HepG2 (cell line): ENCODE measurements around the gene FITM1. TPM values are rescaled to one million over a fixed set of nuclear protein-coding genes. Genes with fewer than 3 reads are reported as not detected.

Source experiments
- CHCHD3 ChIP-seq: sonication (generic); formaldehyde crosslinking; IDR thresholded peaks from 2 replicates; pipeline ENCODE4 v1.8.0; 2022; ENCODE audit warnings: mild to moderate bottlenecking, missing genetic modification reagents, moderate library complexity
- KMT2B ChIP-seq: IDR thresholded peaks from 2 replicates; pipeline ENCODE4 v1.6.1; 2016; ENCODE audit warnings: missing genetic modification reagents, missing compliant biosample characterization
- RORA ChIP-seq: sonication (generic); formaldehyde crosslinking; IDR thresholded peaks from 2 replicates; pipeline ENCODE4 v1.5.0; 2020; ENCODE audit warnings: mild to moderate bottlenecking, missing genetic modification reagents, moderate library complexity
- SIX1 ChIP-seq: sonication (generic); formaldehyde crosslinking; IDR thresholded peaks from 2 replicates; pipeline ENCODE4 v1.4.0; 2020; ENCODE audit warnings: missing genetic modification reagents, borderline replicate concordance
- SRSF1 ChIP-seq: fragments of 200-400 bp; formaldehyde crosslinking; optimal IDR thresholded peaks from 2 replicates; pipeline ENCODE3; 2017; ENCODE audit warnings: mild to moderate bottlenecking, low read depth, low read length, moderate library complexity
- TCF7 ChIP-seq: sonication (generic); IDR thresholded peaks from 2 replicates; pipeline ENCODE4 v1.6.1; 2016; ENCODE audit warnings: antibody characterized with exemption, low read depth
- U2AF1 ChIP-seq: fragments of 200-400 bp; formaldehyde crosslinking; optimal IDR thresholded peaks from 2 replicates; pipeline ENCODE3; 2017; ENCODE audit warnings: mild to moderate bottlenecking, low read depth, low read length
- ZNF446 ChIP-seq: sonication (generic); formaldehyde crosslinking; IDR thresholded peaks from 2 replicates; pipeline ENCODE4 v1.5.0; 2020; ENCODE audit warnings: mild to moderate bottlenecking, missing genetic modification reagents
- ZNF451 ChIP-seq: sonication (generic); formaldehyde crosslinking; IDR thresholded peaks from 2 replicates; pipeline ENCODE4 v1.5.0; 2020; ENCODE audit warnings: mild to moderate bottlenecking, missing genetic modification reagents
- ZNF558 ChIP-seq: sonication (generic); formaldehyde crosslinking; IDR thresholded peaks from 2 replicates; pipeline ENCODE4 v1.9.0; 2022; ENCODE audit warnings: mild to moderate bottlenecking, missing genetic modification reagents, borderline replicate concordance
- ZSCAN9 ChIP-seq: IDR thresholded peaks from 2 replicates; pipeline ENCODE4 v1.6.1; 2016; ENCODE audit warnings: borderline replicate concordance
- polyA plus RNA-seq, 8 experiments: library from polyadenylated mRNA; depleted of rRNA in 3 of 8; stranded (reverse) in 7 of 8; unstranded in 1 of 8; fragments of >200 nt; fragmentation: Illumina TruSeq in 4 of 8; extraction: Trizol in 4 of 8; gene quantifications; 2 replicates each; pipeline versions ENCODE4 v1.2.1 to v1.2.3, GENCODE V29; 2011 to 2016; ENCODE audit warnings: low read depth in 4 of 8, missing spikeins in 1 of 8, mixed read lengths in 1 of 8; ENCODE audit not compliant: insufficient read depth in 1 of 8
- total RNA-seq, 5 experiments: library from RNA; depleted of rRNA; stranded (reverse); fragments of >200 nt; fragmentation: Illumina TruSeq; extraction: Trizol; gene quantifications; 2 replicates each; pipeline ENCODE4 v1.2.3, GENCODE V29; 2016; ENCODE audit warnings: low read depth in 1 of 5
- TF ChIP-seq, protein P1 (sequence below): sonication (generic); formaldehyde crosslinking; IDR thresholded peaks from 2 replicates; pipeline ENCODE4 v1.5.0; 2020; ENCODE audit warnings: missing genetic modification reagents, mild to moderate bottlenecking, borderline replicate concordance
- TF ChIP-seq, protein P2 (sequence below): sonication (generic); formaldehyde crosslinking; IDR thresholded peaks from 2 replicates; pipeline ENCODE4 v1.5.1; 2020; ENCODE audit warnings: mild to moderate bottlenecking, missing genetic modification reagents, borderline replicate concordance
- TF ChIP-seq, protein P3 (sequence below): sonication (generic); formaldehyde crosslinking; IDR thresholded peaks from 2 replicates; pipeline ENCODE4 v1.5.1; 2020; ENCODE audit warnings: mild to moderate bottlenecking, moderate library complexity, missing genetic modification reagents
- TF ChIP-seq, protein P4 (sequence below): sonication (generic); formaldehyde crosslinking; IDR thresholded peaks from 2 replicates; pipeline ENCODE4 v1.8.1; 2022; ENCODE audit warnings: mild to moderate bottlenecking, missing genetic modification reagents
- TF ChIP-seq, protein P5 (sequence below): IDR thresholded peaks from 2 replicates; pipeline ENCODE4 v1.6.1; 2012; ENCODE audit warnings: low read length, improper control_type of control experiment

FITM1 gene
- total and polyA plus RNA-seq, 2 of the 13 experiments (the other 11 are each of a cell fraction or from before 2014, with no cell fraction given): 2.7 to 5.8 TPM

DNA sequence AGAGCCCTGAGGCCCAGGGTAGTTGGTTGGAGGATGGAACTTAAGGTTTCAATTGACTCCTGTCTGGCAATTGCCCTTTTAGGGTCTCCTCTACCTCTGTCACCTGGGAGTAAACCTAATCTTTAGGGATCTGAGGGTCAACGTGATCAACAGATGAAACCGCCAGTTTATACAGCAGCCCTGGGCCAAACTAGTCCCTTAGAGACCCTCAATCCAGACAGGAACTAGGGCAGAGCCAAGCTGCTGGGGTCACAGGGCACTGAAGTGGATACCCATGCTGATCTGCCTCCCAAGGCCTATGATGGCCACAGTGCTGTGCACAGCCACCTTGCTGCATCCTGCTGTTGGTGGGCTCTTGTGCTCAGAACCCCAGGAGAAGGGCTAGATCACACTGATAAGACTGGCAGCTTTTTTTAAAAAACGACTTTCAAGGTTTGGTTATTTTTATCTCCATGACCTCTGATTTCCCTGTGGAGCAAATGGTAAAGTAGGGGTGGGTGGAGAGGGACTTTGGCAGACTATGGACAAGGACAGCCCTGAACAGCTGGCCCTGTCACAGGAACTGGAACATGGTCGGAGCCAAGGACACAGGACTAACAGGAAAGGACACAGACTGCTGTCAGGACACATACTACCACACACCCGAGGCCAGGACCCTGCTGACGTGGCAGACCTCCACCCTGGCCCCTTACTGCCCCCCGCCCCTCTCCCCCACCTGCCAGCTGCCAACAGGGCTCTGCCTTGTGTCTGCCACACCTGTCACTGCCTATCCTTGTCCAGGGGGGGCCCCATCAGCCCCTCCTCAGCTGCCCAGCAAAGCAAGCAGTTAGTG, 474 bp downstream of the FITM1 start (continued):
- TF ChIP-seq, protein P1, sequence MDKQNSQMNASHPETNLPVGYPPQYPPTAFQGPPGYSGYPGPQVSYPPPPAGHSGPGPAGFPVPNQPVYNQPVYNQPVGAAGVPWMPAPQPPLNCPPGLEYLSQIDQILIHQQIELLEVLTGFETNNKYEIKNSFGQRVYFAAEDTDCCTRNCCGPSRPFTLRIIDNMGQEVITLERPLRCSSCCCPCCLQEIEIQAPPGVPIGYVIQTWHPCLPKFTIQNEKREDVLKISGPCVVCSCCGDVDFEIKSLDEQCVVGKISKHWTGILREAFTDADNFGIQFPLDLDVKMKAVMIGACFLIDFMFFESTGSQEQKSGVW (CRISPR knock-in tag): no peak
- TF ChIP-seq U2AF1: no peak
- TF ChIP-seq, protein P2, sequence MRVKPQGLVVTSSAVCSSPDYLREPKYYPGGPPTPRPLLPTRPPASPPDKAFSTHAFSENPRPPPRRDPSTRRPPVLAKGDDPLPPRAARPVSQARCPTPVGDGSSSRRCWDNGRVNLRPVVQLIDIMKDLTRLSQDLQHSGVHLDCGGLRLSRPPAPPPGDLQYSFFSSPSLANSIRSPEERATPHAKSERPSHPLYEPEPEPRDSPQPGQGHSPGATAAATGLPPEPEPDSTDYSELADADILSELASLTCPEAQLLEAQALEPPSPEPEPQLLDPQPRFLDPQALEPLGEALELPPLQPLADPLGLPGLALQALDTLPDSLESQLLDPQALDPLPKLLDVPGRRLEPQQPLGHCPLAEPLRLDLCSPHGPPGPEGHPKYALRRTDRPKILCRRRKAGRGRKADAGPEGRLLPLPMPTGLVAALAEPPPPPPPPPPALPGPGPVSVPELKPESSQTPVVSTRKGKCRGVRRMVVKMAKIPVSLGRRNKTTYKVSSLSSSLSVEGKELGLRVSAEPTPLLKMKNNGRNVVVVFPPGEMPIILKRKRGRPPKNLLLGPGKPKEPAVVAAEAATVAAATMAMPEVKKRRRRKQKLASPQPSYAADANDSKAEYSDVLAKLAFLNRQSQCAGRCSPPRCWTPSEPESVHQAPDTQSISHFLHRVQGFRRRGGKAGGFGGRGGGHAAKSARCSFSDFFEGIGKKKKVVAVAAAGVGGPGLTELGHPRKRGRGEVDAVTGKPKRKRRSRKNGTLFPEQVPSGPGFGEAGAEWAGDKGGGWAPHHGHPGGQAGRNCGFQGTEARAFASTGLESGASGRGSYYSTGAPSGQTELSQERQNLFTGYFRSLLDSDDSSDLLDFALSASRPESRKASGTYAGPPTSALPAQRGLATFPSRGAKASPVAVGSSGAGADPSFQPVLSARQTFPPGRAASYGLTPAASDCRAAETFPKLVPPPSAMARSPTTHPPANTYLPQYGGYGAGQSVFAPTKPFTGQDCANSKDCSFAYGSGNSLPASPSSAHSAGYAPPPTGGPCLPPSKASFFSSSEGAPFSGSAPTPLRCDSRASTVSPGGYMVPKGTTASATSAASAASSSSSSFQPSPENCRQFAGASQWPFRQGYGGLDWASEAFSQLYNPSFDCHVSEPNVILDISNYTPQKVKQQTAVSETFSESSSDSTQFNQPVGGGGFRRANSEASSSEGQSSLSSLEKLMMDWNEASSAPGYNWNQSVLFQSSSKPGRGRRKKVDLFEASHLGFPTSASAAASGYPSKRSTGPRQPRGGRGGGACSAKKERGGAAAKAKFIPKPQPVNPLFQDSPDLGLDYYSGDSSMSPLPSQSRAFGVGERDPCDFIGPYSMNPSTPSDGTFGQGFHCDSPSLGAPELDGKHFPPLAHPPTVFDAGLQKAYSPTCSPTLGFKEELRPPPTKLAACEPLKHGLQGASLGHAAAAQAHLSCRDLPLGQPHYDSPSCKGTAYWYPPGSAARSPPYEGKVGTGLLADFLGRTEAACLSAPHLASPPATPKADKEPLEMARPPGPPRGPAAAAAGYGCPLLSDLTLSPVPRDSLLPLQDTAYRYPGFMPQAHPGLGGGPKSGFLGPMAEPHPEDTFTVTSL (CRISPR knock-in tag): no peak
- TF ChIP-seq ZNF451 (CRISPR knock-in tag): peak; percentile 95; the same call in 1 of the 2 replicates
- TF ChIP-seq RORA: no peak
- no peak for TF ChIP-seq ZNF446 (CRISPR knock-in tag)
- TF ChIP-seq ZNF558 (CRISPR knock-in tag): no peak
- TF ChIP-seq, protein P3, sequence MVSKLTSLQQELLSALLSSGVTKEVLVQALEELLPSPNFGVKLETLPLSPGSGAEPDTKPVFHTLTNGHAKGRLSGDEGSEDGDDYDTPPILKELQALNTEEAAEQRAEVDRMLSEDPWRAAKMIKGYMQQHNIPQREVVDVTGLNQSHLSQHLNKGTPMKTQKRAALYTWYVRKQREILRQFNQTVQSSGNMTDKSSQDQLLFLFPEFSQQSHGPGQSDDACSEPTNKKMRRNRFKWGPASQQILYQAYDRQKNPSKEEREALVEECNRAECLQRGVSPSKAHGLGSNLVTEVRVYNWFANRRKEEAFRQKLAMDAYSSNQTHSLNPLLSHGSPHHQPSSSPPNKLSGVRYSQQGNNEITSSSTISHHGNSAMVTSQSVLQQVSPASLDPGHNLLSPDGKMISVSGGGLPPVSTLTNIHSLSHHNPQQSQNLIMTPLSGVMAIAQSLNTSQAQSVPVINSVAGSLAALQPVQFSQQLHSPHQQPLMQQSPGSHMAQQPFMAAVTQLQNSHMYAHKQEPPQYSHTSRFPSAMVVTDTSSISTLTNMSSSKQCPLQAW (CRISPR knock-in tag): peak; percentile 87
- TF ChIP-seq, protein P4, sequence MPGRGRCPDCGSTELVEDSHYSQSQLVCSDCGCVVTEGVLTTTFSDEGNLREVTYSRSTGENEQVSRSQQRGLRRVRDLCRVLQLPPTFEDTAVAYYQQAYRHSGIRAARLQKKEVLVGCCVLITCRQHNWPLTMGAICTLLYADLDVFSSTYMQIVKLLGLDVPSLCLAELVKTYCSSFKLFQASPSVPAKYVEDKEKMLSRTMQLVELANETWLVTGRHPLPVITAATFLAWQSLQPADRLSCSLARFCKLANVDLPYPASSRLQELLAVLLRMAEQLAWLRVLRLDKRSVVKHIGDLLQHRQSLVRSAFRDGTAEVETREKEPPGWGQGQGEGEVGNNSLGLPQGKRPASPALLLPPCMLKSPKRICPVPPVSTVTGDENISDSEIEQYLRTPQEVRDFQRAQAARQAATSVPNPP (CRISPR knock-in tag): peak; percentile 27; the same call in 1 of the 2 replicates
- no peak for TF ChIP-seq TCF7
- 0 out of 2 replicates have a peak, but pooled peaks have one; percentile 37 for TF ChIP-seq KMT2B (CRISPR knock-in tag)
- no peak for TF ChIP-seq ZSCAN9
- TF ChIP-seq SRSF1: no peak
- TF ChIP-seq CHCHD3 (CRISPR knock-in tag): no peak
- TF ChIP-seq, protein P5, sequence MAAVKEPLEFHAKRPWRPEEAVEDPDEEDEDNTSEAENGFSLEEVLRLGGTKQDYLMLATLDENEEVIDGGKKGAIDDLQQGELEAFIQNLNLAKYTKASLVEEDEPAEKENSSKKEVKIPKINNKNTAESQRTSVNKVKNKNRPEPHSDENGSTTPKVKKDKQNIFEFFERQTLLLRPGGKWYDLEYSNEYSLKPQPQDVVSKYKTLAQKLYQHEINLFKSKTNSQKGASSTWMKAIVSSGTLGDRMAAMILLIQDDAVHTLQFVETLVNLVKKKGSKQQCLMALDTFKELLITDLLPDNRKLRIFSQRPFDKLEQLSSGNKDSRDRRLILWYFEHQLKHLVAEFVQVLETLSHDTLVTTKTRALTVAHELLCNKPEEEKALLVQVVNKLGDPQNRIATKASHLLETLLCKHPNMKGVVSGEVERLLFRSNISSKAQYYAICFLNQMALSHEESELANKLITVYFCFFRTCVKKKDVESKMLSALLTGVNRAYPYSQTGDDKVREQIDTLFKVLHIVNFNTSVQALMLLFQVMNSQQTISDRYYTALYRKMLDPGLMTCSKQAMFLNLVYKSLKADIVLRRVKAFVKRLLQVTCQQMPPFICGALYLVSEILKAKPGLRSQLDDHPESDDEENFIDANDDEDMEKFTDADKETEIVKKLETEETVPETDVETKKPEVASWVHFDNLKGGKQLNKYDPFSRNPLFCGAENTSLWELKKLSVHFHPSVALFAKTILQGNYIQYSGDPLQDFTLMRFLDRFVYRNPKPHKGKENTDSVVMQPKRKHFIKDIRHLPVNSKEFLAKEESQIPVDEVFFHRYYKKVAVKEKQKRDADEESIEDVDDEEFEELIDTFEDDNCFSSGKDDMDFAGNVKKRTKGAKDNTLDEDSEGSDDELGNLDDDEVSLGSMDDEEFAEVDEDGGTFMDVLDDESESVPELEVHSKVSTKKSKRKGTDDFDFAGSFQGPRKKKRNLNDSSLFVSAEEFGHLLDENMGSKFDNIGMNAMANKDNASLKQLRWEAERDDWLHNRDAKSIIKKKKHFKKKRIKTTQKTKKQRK: no peak
- TF ChIP-seq SIX1: 0 out of 2 replicates have a peak, but pooled peaks have one; percentile 33
